ENCODE results near the gene GAGE10.
A peak's percentile ranks its signal among the peaks of the same experiment; 100 is the strongest.
"Not testable (repeated sequence)": the region's sequence is repeated elsewhere in the genome, so short reads cannot be mapped to it uniquely, and the experiment has no call there.

Gene GAGE10

DNA sequence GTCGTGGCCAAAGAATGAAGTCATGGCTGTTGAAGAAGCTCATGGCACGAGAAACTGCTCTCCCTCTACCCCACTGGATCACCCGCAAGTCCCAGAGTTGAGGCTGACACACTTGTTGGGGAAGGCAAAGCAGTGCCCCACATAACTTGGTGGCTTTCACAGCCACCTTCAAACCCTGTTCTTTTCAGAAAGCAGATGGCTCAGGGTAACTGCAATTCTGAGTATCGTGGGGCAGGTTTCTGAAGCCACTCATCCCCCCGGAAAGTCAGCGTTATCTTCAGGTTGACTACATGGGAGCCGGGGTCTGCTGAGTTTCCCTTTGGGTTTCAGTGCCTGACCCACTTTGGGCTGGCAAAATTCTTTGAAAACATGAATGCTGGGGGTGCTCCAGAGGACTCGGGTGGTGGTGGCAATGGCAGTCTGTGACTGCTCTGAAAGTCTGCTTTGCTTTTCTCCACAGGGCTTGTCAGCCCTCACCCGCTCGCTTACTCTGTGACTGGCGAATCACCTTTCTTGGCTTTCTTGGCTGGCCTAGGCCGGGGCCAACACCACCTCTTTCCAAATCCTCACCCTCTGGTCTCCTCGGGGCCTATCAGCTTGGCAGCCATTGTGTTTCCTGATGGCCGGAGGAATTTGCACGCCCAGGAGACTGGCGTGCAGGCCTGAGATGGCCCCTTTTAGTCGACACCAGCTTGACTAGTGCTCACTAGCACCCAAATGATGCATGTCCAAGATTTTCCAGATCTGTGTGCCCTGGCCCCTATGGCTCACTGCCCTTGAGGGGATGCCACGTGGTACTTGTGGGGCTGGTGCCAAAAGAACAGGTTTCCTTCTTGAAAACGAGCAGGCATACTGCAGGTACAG is 26.5 kb upstream of the GAGE10 start:
- no peak for DNase-seq (ENCODE audit: low spot score)

DNA sequence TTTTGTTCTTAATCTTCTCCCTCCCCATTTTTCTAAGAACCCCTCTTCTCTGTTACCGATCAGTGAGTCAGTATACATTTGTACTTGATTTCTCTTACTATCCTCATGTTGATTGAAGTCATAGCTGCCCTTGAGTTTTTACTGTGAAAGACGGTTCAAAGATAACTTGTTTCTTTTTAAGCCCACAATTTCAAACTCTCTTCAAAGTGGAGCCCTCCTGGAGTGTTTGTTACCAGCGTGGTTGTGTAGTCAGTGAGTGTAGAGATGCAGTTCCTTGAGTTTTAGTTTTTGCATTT is 26.0 kb upstream of the GAGE10 start:
- no peak for DNase-seq (ENCODE audit: low spot score)

DNA sequence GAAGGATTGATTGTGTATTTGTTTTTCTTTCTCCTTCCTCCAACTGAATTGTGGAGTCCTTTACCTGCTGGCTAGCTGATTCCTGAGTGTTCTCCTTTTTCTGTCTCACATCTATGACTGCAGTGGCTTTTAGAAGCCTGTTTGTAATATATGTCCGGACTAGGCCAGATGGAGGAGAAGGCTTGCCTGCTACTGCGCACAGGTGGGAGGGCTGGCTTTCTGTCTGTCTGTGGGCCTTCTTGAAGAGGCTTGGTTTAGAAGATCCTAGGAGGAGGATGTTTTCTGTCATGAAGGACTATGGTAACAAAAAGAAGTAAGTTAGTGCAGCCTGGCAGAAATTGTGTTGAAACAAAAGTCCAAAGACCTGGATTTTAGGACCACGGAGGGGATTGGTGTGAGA is 25.4 kb upstream of the GAGE10 start:
- DNase-seq (ENCODE audit: low spot score) = no peak

DNA sequence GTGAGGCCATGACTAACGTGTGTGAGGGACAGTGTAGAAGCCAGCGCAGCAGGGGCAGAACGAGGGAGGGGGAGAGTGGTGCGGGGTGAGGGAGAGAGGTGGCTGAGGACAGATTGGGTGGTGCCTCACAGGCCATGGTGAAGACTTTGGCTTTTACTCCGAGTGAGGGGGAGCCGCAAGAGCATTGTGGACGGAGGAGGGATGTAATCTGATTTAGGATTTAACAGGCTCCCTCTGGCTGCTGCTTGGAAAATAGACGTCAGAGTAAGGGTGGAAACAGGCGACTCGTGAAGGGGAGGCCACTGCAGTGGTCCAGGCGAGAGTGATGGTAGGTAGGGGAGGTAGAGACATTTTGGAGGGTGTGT is 20.8 kb upstream of the GAGE10 start:
- DNase-seq (ENCODE audit: low spot score) = no peak

DNA sequence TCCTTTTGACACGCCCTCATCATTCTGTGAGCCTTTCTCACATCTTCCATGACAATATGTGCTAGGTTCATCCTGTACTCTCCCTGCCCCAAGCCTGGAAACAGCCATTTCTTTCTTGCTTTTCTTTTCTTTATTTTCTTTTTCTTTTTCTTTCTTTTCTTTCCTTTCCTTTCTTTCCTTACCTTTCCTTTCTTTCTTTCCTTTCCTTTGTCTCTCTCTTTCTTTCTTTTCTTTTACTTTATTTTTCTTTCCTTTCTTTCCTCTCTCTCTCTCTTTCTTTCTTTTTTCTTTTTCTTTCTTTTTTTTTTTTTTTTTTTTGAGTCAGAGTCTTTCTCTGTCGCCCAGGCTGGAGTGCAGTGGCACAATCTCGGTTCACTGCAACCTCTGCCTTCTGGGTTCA is 19.2 kb upstream of the GAGE10 start:
- DNase-seq (ENCODE audit: low spot score) = no peak

DNA sequence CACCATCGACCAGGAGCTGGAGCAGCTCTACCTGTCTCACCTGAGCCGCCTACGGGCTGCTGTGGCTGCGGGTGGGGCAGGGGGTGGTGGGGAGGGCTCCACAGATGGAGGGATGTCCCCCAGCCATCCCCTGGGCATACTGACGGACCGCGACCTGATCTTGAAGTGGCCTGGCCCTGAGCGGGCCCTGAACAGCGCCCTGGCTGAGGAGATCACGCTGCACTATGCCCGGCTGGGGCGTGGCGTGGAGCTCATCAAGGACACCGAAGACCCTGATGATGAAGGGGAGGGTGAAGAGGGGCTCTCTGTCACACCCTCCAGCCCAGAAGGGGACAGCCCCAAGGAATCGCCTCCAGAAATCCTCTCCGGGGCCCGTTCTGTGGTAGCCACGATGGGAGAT is 17.3 kb upstream of the GAGE10 start:
- DNase-seq (ENCODE audit: low spot score) = no peak

DNA sequence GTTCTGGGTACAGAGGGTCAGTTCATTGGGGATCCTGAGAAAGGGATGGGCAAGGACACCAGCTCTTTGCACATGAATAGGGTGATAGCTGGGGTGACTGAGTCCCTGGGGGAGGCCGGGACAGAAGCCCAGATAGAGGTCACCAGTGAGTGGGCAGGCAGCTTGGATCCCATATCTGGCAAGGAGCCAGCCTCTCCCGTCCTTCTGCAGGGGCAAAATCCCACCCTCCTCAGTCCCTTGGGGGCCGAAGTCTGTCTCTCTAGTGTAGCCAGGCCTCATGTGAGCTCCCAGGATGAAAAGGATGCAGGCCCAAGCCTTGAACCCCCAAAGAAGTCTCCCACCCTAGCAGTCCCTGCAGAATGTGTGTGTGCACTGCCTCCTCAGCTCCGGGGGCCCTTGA is 16.9 kb upstream of the GAGE10 start:
- no peak for DNase-seq (ENCODE audit: low spot score)

DNA sequence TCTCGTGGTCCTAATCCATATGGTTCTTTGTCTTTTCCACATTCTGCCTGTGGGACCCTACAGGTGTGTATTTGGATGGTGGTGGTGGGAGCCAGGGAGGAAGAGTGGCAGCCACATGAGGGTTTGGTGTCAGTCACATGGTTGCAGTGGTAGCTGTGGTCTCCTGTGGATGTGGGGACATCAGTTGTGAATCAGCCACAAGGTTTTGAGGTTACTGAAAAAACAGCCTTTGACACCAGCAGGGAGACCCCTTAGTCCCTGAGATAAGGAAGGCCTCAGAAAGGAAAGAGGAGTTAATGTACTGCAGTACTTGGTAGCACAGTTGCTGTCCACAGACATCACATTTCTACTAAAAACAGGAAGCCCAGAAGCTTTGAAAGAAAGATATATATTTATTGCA is 15.8 kb upstream of the GAGE10 start:
- no peak for DNase-seq (ENCODE audit: low spot score)

DNA sequence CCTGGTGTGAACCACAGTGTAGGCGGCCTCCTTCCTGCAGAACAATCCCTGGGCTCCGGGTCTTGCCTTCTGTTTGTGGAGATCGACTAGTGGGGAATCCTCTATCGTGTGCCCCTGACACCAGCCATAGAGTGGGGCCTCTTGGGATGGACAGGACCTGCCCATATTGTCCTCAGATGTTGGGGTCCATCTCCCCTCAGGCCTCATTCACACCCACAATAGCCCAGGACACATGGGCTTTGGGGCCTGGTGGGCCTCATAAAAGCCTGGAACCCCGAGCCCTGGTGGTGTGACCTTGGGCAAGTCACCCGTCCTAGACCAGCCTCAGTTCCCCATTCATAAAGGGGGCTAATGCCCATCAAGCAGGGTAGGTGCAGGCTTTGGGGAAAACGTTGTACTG is 13.2 kb upstream of the GAGE10 start:
- DNase-seq (ENCODE audit: low spot score) = no peak

DNA sequence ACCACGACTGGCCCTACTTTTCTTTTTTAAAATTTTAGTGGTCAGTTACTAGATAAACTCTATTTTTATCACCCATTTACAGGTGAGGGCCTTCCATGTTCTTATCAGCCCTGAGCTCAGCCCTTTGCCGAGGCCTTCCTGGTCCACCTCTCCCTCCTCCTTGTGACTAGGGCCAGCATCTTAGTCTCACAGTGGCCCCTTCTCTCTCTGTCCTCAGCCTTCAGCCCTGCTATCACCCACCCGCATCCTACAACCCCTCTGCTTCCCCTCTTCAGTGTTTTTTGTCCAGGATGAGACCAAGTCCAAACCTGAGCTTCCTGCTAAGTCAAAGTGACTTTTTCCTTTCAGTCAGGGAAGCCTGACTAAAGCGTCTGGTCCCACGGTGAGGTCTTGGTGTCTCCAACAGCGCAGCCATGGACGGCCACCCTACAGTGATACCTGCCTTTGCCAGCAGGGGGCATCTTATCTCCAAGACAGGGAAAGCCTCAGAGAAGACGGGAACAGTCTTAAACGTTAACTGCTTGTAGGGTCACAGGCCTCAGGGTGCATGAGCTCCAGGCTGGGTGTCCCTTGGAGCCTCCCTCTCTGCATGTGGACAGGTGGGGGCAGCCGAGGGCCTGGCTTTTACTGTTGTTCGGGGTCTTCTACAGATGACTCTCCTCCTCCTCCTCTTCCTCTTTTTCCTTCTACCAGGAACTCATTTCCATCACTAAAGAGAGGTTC is 11.7 kb upstream of the GAGE10 start:
- peak; percentile 57 for DNase-seq (ENCODE audit: low spot score)

DNA sequence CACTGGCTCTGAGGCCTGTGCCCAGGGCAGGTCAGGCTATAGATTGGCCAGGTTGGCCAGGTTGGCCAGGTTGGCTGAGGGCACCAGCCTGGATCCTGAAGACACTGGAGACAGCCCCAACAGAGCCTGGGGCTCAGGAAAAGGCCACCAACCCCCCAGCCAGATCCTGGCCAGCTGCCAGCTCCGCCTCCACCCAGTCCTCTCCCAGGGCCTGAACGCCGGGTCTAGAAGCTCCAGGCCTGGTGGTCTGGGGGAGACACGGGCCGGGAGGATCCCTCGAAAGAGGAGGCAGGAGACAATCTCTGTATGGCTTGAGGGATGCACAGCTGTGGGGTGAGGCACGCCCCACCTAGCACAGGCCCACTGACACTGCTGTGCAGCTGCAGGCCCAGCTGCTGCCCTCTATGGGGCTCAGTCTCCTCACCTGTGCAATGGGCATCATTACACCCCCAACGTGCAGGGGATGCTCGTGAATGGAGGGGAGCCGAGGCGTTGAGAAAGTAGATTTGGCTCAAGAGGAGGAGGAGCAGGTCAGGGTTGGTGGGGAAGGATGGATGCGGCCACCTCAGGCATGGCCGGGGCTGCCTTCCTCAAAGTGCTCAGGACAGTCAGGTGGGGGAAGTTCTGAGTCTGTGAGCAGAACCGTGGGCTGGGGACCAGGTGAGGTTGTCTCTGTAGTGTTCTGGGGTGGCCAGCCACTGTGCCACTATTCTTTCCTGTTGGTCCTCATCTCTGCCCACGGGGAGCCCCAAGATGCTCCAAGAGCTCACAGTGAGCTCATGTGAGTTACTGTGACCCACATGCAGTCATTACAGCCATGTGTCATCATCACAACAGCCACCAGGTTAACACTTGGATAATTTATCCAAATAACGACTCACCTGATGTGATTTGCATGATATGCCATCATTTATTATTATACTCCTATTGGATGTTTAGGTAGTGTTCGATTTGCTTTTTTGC is 10.8 kb upstream of the GAGE10 start:
- DNase-seq (ENCODE audit: low spot score) = no peak

DNA sequence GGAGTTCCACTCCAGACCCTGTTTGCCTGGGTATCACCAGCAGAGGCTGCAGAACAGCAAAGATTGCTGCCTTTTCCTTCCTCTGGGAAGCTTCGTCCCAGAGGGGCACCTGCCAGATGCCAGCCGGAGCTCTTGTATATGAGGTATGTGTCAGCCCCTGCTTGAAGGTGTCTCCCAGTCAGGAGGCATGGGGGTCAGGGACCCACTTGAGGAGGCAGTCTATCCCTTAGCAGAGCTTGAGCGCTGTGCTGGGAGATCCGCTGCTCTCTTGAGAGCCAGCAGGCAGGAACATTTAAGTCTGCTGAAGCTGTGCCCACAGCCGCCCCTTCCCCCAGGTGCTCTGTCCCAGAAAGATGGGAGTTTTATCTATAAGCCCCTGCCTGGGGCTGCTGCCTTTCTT is 4.2 kb upstream of the GAGE10 start:
- not testable (repeated sequence) for DNase-seq (ENCODE audit: low spot score)

DNA sequence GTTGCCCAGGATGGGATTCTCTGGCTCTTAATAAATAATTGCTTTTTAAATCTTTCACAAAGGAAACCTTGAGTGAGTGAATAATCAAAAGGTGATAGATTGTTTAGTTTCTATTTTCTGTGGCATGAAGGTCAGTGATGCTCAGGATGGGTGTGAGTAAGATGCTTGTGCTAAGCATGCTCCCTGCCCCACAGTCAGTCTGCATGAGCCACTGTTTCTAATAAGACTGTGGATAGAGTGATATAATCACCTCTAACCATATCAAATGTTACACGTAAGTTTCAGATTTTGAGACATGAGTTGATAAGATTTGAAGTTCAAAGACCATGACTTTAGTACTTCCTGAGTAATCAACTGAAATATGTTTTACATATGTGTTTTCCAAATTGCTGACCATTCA is 2.7 kb upstream of the GAGE10 start:
- DNase-seq (ENCODE audit: low spot score) = no peak

DNA sequence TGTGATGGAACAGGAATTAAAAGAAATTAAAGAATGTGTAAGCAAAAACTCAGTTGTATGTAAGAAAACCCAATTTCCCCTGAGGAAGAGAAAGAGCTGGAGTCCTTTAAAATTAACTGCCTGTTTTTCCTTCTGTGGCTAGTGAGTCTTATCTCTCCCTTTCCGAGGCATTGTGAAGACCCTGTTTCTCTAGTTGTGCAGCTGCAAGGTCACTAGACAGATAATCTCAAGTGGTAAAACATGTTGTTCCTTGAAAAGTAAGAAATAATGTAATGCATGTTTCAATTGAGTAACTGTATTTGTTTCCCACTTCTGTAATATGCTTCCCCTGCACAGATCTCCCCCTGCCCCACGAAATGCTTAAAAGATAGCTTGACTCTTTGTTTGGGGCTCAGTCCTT is 4.3 kb downstream of the GAGE10 start:
- DNase-seq (ENCODE audit: low spot score) = not testable (repeated sequence)

DNA sequence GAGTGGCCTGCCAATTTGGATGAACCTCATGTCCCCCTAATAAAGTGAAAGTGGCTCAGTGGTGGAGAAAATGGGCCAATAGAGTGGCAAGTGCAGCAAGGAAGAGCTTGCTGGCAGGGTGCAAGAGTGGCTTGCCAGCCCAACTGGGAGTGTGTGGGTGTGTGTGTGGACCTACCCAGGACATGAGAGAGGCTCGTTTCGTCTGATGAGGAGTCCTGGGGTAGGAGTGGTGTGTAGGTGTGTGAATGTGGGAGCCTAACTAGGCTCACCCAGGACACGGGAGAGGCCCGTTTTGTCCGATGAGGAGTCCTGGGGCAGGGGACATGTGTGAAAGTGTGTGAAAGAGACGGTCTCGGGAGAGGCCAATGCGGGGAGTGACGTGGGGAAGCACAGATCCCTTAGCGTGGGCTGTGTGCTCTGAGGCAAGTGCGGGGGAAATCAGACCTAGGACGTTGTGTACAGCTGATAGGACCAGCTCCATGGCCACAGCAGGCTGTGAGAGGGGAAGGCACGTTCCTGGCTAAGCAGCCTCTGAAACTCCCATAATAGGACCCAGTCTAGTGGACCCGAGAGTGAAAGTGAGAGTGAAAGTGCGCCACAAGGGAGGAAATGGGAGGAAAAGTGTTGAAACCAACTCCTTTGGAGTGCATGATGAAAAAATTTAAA is 5.3 kb downstream of the GAGE10 start:
- DNase-seq (ENCODE audit: low spot score) = no peak

DNA sequence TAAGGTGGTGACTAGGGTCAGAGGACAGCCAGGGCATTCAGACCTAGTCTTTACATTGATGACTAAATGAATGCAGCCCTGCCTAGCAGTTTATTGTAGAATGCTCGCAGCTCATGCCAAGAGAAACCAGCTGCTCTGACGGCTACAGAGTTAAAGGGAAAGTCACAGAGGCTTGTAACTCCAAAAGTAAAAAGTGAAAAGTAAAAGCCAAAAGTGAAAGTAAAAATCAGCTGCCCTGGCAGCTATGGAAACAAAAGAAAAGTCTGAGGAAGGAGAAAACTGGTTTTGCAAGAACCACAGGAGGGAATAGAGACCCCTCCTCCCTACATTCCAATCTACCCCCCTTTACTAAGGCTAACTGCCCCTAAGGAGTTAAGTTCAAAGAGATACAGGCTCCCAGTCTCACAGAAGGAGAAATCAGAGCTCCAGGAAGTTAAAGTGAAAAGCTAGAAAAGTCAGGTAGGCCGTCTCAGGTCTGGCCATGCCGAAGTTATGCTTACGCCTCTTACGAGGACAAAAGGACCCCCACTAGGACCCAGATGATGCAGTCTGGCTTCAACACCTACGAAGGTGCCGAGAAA is 6.0 kb downstream of the GAGE10 start:
- no peak for DNase-seq (ENCODE audit: low spot score)

DNA sequence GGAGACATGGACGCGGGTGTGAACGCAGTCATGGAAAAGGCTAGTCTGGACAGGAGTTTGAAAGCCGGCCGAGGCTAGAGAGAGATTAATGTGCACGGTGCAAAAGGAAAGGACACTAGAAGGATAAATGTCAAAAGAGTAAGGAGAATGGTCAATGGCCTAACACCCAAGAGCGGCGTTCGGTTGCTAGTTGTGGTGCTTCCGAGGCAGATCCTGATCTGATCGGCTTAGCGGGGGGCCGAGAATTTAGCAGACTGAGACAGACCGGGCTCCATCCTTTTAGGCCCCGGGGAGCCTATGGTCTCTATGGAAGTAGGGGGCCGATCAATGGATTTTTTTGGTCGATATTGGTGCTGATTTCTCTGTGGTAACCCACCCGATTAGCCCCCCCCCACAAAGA is 6.9 kb downstream of the GAGE10 start:
- no peak for DNase-seq (ENCODE audit: low spot score)

DNA sequence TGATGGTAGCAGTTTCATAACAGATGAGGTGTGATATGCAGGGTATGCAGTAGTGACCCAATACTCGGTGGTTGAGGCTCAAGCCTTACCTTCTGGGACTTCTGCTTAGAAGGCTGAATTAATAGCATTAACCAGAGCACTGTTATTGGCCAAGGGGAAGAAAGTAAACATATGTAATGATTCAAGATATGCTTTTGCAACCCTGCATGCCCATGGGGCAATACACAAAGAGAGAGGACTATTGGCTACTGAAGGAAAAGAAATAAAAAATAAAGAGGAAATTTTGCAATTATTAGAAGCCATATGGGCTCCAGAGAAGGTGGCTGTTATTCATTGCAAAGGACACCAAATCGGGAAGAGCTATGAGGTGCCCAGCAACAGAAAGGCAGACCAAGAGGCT is 8.7 kb downstream of the GAGE10 start:
- DNase-seq (ENCODE audit: low spot score) = no peak

DNA sequence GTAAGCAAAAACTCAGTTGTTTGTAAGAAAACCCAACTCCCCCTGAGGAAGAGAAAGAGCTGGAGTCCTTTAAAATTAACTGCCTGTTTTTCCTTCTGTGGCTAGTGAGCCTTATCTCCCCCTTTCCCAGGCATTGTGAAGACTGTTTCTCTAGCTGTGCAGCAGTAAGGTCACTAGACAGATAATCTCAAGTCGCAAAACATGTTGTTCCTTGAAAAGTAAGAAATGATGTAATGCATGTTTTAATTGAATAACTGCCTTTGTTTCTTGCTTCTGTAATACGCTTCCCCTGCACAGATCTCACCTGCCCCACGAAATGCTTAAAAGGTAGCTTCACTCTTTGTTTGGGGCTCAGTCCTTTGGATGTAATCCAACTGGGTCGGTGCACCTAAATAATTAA is 12.6 kb downstream of the GAGE10 start:
- no peak for DNase-seq (ENCODE audit: low spot score)

DNA sequence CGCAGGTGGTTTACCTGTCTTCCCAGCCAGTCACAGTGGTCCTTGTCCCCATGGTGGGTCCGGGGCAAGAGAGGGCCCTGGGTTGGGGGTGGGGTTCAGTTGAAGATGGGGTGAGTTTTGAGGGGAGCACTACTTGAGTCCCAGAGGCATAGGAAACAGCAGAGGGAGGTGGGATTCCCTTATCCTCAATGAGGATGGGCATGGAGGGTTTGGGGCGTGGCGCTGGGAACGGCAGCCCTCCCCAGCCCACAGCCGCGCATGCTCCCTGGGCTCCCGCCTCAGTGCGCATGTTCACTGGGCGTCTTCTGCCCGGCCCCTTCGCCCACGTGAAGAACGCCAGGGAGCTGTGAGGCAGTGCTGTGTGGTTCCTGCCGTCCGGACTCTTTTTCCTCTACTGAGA is 18.3 kb downstream of the GAGE10 start, which contains the start of gene GAGE12J:
Gene GAGE12J, plus strand, starts transcription at position 301 of the 400 bp plus-strand sequence. CDS start 1,157 bp downstream, outside the sequence.
- not testable (repeated sequence) for DNase-seq (ENCODE audit: low spot score)

DNA sequence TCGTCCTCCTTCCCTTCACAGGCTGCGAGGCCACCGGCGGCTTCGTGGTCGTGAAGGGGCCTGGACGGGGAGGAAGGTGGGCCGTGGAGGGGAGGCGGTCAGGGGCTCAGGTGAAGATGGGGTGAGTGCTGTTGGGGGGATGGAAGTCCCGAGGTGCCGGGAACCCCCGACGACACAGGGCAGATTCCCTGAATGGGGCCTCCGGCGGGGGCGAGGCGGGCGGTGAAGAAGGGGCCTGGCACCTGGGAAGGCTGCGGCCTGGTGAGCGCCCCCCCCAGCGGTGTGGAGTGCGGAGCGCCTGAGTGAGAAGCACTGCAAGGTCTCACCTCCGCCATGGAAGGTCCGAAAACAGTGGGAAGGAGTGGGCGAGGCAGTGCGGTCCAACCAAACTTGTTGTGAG is 18.8 kb downstream of the GAGE10 start:
- not testable (repeated sequence) for DNase-seq (ENCODE audit: low spot score)

DNA sequence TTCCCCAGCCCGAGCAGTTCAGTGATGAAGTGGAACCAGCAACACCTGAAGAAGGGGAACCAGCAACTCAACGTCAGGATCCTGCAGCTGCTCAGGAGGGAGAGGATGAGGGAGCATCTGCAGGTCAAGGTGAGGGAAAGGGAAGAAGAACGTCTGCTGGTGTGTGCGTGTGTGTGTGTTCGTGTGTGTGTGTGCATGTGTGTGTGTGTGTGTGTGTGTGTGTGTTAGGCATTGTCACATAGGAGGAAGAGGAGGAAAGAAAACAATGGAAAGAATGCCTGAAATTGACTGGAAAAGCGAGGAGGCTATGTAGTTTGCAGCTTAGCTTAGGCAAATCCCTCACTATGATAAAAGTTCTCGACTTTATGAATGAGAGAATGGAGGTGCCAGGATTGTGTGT is 20.3 kb downstream of the GAGE10 start:
- DNase-seq (ENCODE audit: low spot score) = not testable (repeated sequence)
